H9 (cell line): ENCODE data around the gene PTPRF. TPM values are rescaled to one million over a fixed set of nuclear protein-coding genes. Genes with fewer than 3 reads are reported as not detected.

Source experiments
- DNase-seq: peaks from one replicate; pipeline ENCODE4 v3.0.0-alpha.2; 2017
- H2AFZ ChIP-seq: one replicate; pipeline ENCODE4 v1.6.1; 2013; ENCODE audit warnings: mild to moderate bottlenecking, low read length, control low read depth, moderate library complexity
- H2AK5ac ChIP-seq: 2 replicates; pipeline ENCODE4 v1.6.1; 2013; ENCODE audit warnings: low read length, control low read depth, mixed read lengths; ENCODE audit not compliant: insufficient read length
- H2BK120ac ChIP-seq: one replicate; pipeline ENCODE4 v1.6.1; 2013; ENCODE audit warnings: low read depth, mild to moderate bottlenecking, low read length, control low read depth, inconsistent platforms; ENCODE audit not compliant: poor library complexity, severe bottlenecking
- H2BK12ac ChIP-seq: 2 replicates; pipeline ENCODE4 v1.6.1; 2013; ENCODE audit warnings: low read length, control low read depth, mixed read lengths, low read depth; ENCODE audit not compliant: insufficient read length
- H2BK15ac ChIP-seq: 2 replicates; pipeline ENCODE4 v1.6.1; 2013; ENCODE audit warnings: low read depth, low read length, control low read depth
- H2BK20ac ChIP-seq: one replicate; pipeline ENCODE4 v1.6.1; 2013; ENCODE audit warnings: low read depth, mild to moderate bottlenecking, low read length, control low read depth, inconsistent platforms; ENCODE audit not compliant: poor library complexity, severe bottlenecking
- H2BK5ac ChIP-seq: 2 replicates; pipeline ENCODE4 v1.6.1; 2013; ENCODE audit warnings: low read length, control low read depth, mixed read lengths; ENCODE audit not compliant: insufficient read length
- H3K14ac ChIP-seq: 2 replicates; pipeline ENCODE4 v1.6.1; 2013; ENCODE audit warnings: low read length, control low read depth; ENCODE audit not compliant: insufficient read depth
- H3K18ac ChIP-seq: 2 replicates; pipeline ENCODE4 v1.6.1; 2013; ENCODE audit warnings: low read depth, mild to moderate bottlenecking, mixed read lengths, low read length, control low read depth; ENCODE audit not compliant: insufficient read length
- H3K23ac ChIP-seq: 2 replicates; pipeline ENCODE4 v1.6.1; 2013; ENCODE audit warnings: low read length, control low read depth, mixed read lengths, low read depth; ENCODE audit not compliant: insufficient read length
- H3K23me2 ChIP-seq: 2 replicates; pipeline ENCODE4 v1.6.1; 2013; ENCODE audit warnings: low read depth, mild to moderate bottlenecking, mixed read lengths, low read length, control low read depth; ENCODE audit not compliant: insufficient read length, poor library complexity, severe bottlenecking
- H3K27ac ChIP-seq: 2 replicates; pipeline ENCODE4 v1.5.1; 2013; ENCODE audit warnings: low read length, control low read depth, mixed read lengths, low read depth; ENCODE audit not compliant: insufficient read length
- H3K27me3 ChIP-seq: 2 replicates; pipeline ENCODE4 v1.6.1; 2013; ENCODE audit warnings: low read length, control low read depth, inconsistent platforms; ENCODE audit not compliant: insufficient read depth
- H3K4ac ChIP-seq: 2 replicates; pipeline ENCODE4 v1.6.1; 2013; ENCODE audit warnings: low read depth, mild to moderate bottlenecking, control low read depth, inconsistent platforms, low read length, moderate library complexity
- H3K4me1 ChIP-seq: 2 replicates; pipeline ENCODE4 v1.6.1; 2013; ENCODE audit warnings: low read length, control low read depth, inconsistent platforms; ENCODE audit not compliant: insufficient read depth
- H3K4me2 ChIP-seq: 2 replicates; pipeline ENCODE4 v1.6.1; 2013; ENCODE audit warnings: low read length, control low read depth, mixed read lengths; ENCODE audit not compliant: insufficient read length, insufficient read depth
- H3K56ac ChIP-seq: 2 replicates; pipeline ENCODE4 v1.6.1; 2013; ENCODE audit warnings: low read depth, mild to moderate bottlenecking, mixed read lengths, low read length, control low read depth; ENCODE audit not compliant: insufficient read length
- H3K79me1 ChIP-seq: 2 replicates; pipeline ENCODE4 v1.6.1; 2013; ENCODE audit warnings: low read depth, mild to moderate bottlenecking, moderate library complexity, low read length, control low read depth, inconsistent platforms; ENCODE audit not compliant: insufficient read depth, poor library complexity, severe bottlenecking
- H3K79me2 ChIP-seq: 2 replicates; pipeline ENCODE4 v1.6.1; 2013; ENCODE audit warnings: low read length, control low read depth, inconsistent platforms; ENCODE audit not compliant: insufficient read depth
- H3K9ac ChIP-seq: 2 replicates; pipeline ENCODE4 v1.6.1; 2013; ENCODE audit warnings: low read length, control low read depth, mixed read lengths; ENCODE audit not compliant: insufficient read length; ENCODE audit errors: extremely low read depth
- H3K9me3 ChIP-seq: one replicate; pipeline ENCODE4 v1.6.1; 2013; ENCODE audit warnings: low read depth, low read length, inconsistent platforms; ENCODE audit not compliant: control insufficient read depth
- H3T11ph ChIP-seq: one replicate; pipeline ENCODE4 v1.6.1; 2013; ENCODE audit warnings: mild to moderate bottlenecking, low read length, control low read depth, inconsistent platforms
- H4K20me1 ChIP-seq: one replicate; pipeline ENCODE4 v1.6.1; 2013; ENCODE audit not compliant: control insufficient read depth, insufficient read length, insufficient read depth
- H4K5ac ChIP-seq: 2 replicates; pipeline ENCODE4 v1.6.1; 2013; ENCODE audit warnings: low read depth, mild to moderate bottlenecking, mixed read lengths, low read length, control low read depth; ENCODE audit not compliant: insufficient read length
- H4K8ac ChIP-seq: replicated peaks from 2 replicates; pipeline ENCODE4 v1.6.1; 2013; ENCODE audit warnings: low read length, control low read depth, mixed read lengths, low read depth; ENCODE audit not compliant: insufficient read length
- H4K91ac ChIP-seq: 2 replicates; pipeline ENCODE4 v1.6.1; 2013; ENCODE audit warnings: low read depth, mild to moderate bottlenecking, moderate library complexity, mixed read lengths, low read length, control low read depth; ENCODE audit not compliant: insufficient read length
- H3K27ac Mint-ChIP-seq, 3 experiments: 2 replicates in 2 of 3; 3 replicates in 1 of 3; pipeline ENCODE4 v1.8.0; 2020 to 2021; ENCODE audit warnings: mixed read lengths in 3 of 3, mild to moderate bottlenecking in 1 of 3, moderate library complexity in 1 of 3
- H3K27me3 Mint-ChIP-seq: 2 replicates; pipeline ENCODE4 v1.8.0; 2021; ENCODE audit warnings: low read depth, mild to moderate bottlenecking, moderate library complexity, mixed read lengths
- H3K36me3 Mint-ChIP-seq, 3 experiments: 2 replicates in 2 of 3; 3 replicates in 1 of 3; pipeline ENCODE4 v1.8.0; 2020 to 2021; ENCODE audit warnings: low read depth in 3 of 3, mixed read lengths in 3 of 3; ENCODE audit not compliant: insufficient read depth in 1 of 3
- H3K4me1 Mint-ChIP-seq, 2 experiments: 2 replicates each; pipeline ENCODE4 v1.8.0; 2020; ENCODE audit warnings: mixed read lengths in 2 of 2
- H3K4me3 Mint-ChIP-seq, 2 experiments: 2 replicates in 1 of 2; 3 replicates in 1 of 2; pipeline ENCODE4 v1.8.0; 2020 to 2021; ENCODE audit warnings: mild to moderate bottlenecking in 2 of 2, mixed read lengths in 2 of 2, moderate library complexity in 1 of 2
- H3K9me3 Mint-ChIP-seq, 2 experiments: 2 replicates in 1 of 2; 3 replicates in 1 of 2; pipeline ENCODE4 v1.8.0; 2020; ENCODE audit warnings: mild to moderate bottlenecking in 2 of 2, mixed read lengths in 2 of 2, moderate library complexity in 1 of 2
- CTCF ChIP-seq: fragments of 200-600 bp; sonication (generic); conservative IDR thresholded peaks from 3 replicates; pipeline ENCODE4 v1.8.0; 2021; ENCODE audit warnings: antibody characterized with exemption, mild to moderate bottlenecking
- WGBS: extraction: QIAGEN DNeasy Blood & Tissue Kit; methylation state at CpG from one replicate; pipeline ENCODE4 v1.1.7; 2013; ENCODE audit warnings: missing lambda C conversion rate, low lambda C conversion rate, mixed read lengths; ENCODE audit not compliant: insufficient read length; ENCODE audit errors: extremely low coverage; 5-methylcytosine and 5-hydroxymethylcytosine counted together
- total RNA-seq: library from RNA; stranded (reverse); gene quantifications from 2 replicates; pipeline ENCODE4 v1.2.1, GENCODE V29; 2021

The PTPRF gene
- total RNA-seq, 1 experiment from 2014 or later = 193 TPM

- H3K9me3 ChIP-seq = no peaks in the 10 kb centered on the region
- Mint-ChIP-seq H3K27ac (peak overlapping the region in 1 of 3 experiments; percentile 12; a peak in 1 of 7 replicates), H3K27me3 (no peaks in the 10 kb centered on the region), H3K4me1 (peaks cover 48 to 51% of the 10 kb centered on the region in 2 experiments), H3K36me3 (peaks cover 12 to 46% (median 35%) of the 10 kb centered on the region in 3 experiments; a peak in 6 of 7 replicates), H3K9me3 (no peaks in the 10 kb centered on the region; a peak in 1 of 5 replicates), H3K4me3 (no peak overlapping the region)
- WGBS = no CpG with 5 or more reads among the region's 8 CpGs
- no peak overlapping the region for H3K9ac ChIP-seq
- no peaks in the 10 kb centered on the region for H3K79me1 ChIP-seq
- no peak overlapping the region for H2AFZ ChIP-seq
- H2BK20ac ChIP-seq = no peak overlapping the region
- no peak overlapping the region for H4K8ac ChIP-seq
- no peak overlapping the region for H3K56ac ChIP-seq
- H2BK120ac ChIP-seq = no peak overlapping the region
- no peak overlapping the region for H3K18ac ChIP-seq
- TF ChIP-seq CTCF = no peak
- no peak overlapping the region for H3K23ac ChIP-seq
- no peak for DNase-seq
- H4K5ac ChIP-seq = no peak overlapping the region
- no peaks in the 10 kb centered on the region for H3K23me2 ChIP-seq
- H3K4ac ChIP-seq = no peak overlapping the region
- no peak overlapping the region for H3K4me2 ChIP-seq
- H3T11ph ChIP-seq = no peak overlapping the region
- no peaks in the 10 kb centered on the region for H4K20me1 ChIP-seq
- no peak overlapping the region for H2BK12ac ChIP-seq
- no peaks in the 10 kb centered on the region; the same call in 1 of the 2 replicates for H3K79me2 ChIP-seq
- no peak overlapping the region for H3K27ac ChIP-seq
- H3K4me1 ChIP-seq = no peaks in the 10 kb centered on the region; the same call in 1 of the 2 replicates
- no peak overlapping the region for H4K91ac ChIP-seq
- H2BK15ac ChIP-seq = no peak overlapping the region
- no peaks in the 10 kb centered on the region for H3K27me3 ChIP-seq
- no peak overlapping the region for H2AK5ac ChIP-seq
- no peak overlapping the region; the same call in 1 of the 2 replicates for H3K14ac ChIP-seq
- no peak overlapping the region for H2BK5ac ChIP-seq
Observed at GRCh38 chr1:43543567-43543966, 12.9 kb downstream of the PTPRF start.
